ENCODE measurements around the gene VWA2.
"Not testable (repeated sequence)": the region's sequence is repeated elsewhere in the genome, so short reads cannot be mapped to it uniquely, and the experiment has no call there.

The VWA2 gene

GRCh38 chr10:114319406-114320248 lies 80.6 kb downstream of the VWA2 start:
- DNase-seq (ENCODE audit: low read depth) = no peak

GRCh38 chr10:114320249-114321116 lies 81.4 kb downstream of the VWA2 start:
- no peak for DNase-seq (ENCODE audit: low read depth)

- DNase-seq (ENCODE audit: low read depth) = no peak
These were observed 83.3 kb downstream of the VWA2 start for GRCh38 chr10:114322344-114322743.

GRCh38 chr10:114323023-114323422 lies 84.0 kb downstream of the VWA2 start:
- no peak for DNase-seq (ENCODE audit: low read depth)

GRCh38 chr10:114326795-114327194 lies 87.7 kb downstream of the VWA2 start:
- DNase-seq (ENCODE audit: low read depth) = no peak

GRCh38 chr10:114327537-114328440 lies 88.7 kb downstream of the VWA2 start:
- no peak for DNase-seq (ENCODE audit: low read depth)

- DNase-seq (ENCODE audit: low read depth) = no peak
These were observed 89.4 kb downstream of the VWA2 start for GRCh38 chr10:114328441-114328812.

GRCh38 chr10:114328874-114329273 lies 89.8 kb downstream of the VWA2 start:
- no peak for DNase-seq (ENCODE audit: low read depth)

GRCh38 chr10:114329634-114330365 lies 90.7 kb downstream of the VWA2 start:
- no peak for DNase-seq (ENCODE audit: low read depth)

GRCh38 chr10:114332301-114333192 lies 93.5 kb downstream of the VWA2 start:
- no peak for DNase-seq (ENCODE audit: low read depth)

- DNase-seq (ENCODE audit: low read depth) = not testable (repeated sequence)
These were observed 94.4 kb downstream of the VWA2 start for GRCh38 chr10:114333441-114333840.

GRCh38 chr10:114334301-114334700 lies 95.2 kb downstream of the VWA2 start:
- DNase-seq (ENCODE audit: low read depth) = no peak

- no peak for DNase-seq (ENCODE audit: low read depth)
These were observed 96.6 kb downstream of the VWA2 start for GRCh38 chr10:114335614-114336013.

GRCh38 chr10:114336823-114337509 lies 97.9 kb downstream of the VWA2 start:
- no peak for DNase-seq (ENCODE audit: low read depth)

GRCh38 chr10:114337510-114338462 lies 98.7 kb downstream of the VWA2 start:
- DNase-seq (ENCODE audit: low read depth) = no peak

- DNase-seq (ENCODE audit: low read depth) = no peak
These were observed 101.8 kb downstream of the VWA2 start for GRCh38 chr10:114340816-114341215.

All from activated T-helper 9 cell treated with anti-CD3 and anti-CD28 coated beads, Interleukin-2, amount 50 U/mL, for 16 hours (primary cell).